ENCODE measurements around the gene GNAQ. TPM values are rescaled to one million over a fixed set of nuclear protein-coding genes. Genes with fewer than 3 reads are reported as not detected.

Gene GNAQ
- total and polyA plus RNA-seq, 2 of the 4 experiments (the other 2 are of a cell fraction): 23.1 to 50.7 TPM

GRCh38 chr9:77785341-77785740 is 246.3 kb downstream of the GNAQ start:
- no peaks in the 10 kb centered on the region for H3K9me3 ChIP-seq (ENCODE audit: control insufficient read depth, insufficient read depth, low read length)
- H2BK20ac ChIP-seq (ENCODE audit: low read depth, low read length): no peak overlapping the region
- H4K8ac ChIP-seq (ENCODE audit: low read depth in 2 of 2, low read length in 2 of 2): no peak overlapping the region
- H3K56ac ChIP-seq (ENCODE audit: extremely low read depth, insufficient read depth, low read length): no peak overlapping the region
- BruUV-seq (replicated peaks): no TSS peak
- DNase-seq (no peak), ATAC-seq (ENCODE audit: low read depth) (no peak)
- TF ChIP-seq RFX5 (IDR thresholded peaks at IDR 0.05; ENCODE audit: low read depth, low read length): no peak
- TF ChIP-seq CTCF (conservative IDR thresholded peaks at IDR 0.05; ENCODE audit: low read depth, low read length): no peak
- no peak for TF ChIP-seq SMC3 (IDR thresholded peaks at IDR 0.05; ENCODE audit: low read depth, low read length)
- no peak for TF ChIP-seq RAD21 (IDR thresholded peaks at IDR 0.05; ENCODE audit: low read length)
- no peaks in the 10 kb centered on the region for H4K20me1 ChIP-seq (ENCODE audit: insufficient read depth, low read length)
- H2AK5ac ChIP-seq (ENCODE audit: low read depth, low read length): no peak overlapping the region
- no peaks in the 10 kb centered on the region for H3K27me3 ChIP-seq (ENCODE audit: control insufficient read depth, insufficient read depth, low read length)
- no peak overlapping the region for H3K4me2 ChIP-seq (ENCODE audit: low read depth, low read length)
- peaks cover 3 to 4% of the 10 kb centered on the region in 2 experiments; a peak in 3 of 4 replicates for H3K79me1 ChIP-seq (ENCODE audit: low read depth in 1 of 2, low read length in 2 of 2)
- H3K14ac ChIP-seq (replicated peaks; ENCODE audit: low read depth, low read length): no peak overlapping the region
- no peak overlapping the region for H3K23ac ChIP-seq (ENCODE audit: low read depth, low read length)
- dilution Hi-C loops (cut with HindIII; ENCODE audit: low sequenced_read_pairs, unreplicated experiment): no loop called here
- H3K4ac ChIP-seq (ENCODE audit: low read depth, low read length): no peak overlapping the region
- no CpG with 5 or more reads among the region's 2 CpGs for WGBS, 2 experiments (ENCODE audit: extremely low coverage in 2 of 2, insufficient read length in 1 of 2)
- no peak overlapping the region for H3K27ac ChIP-seq (ENCODE audit: insufficient read depth, low read length)
- H2BK120ac ChIP-seq (ENCODE audit: low read depth, low read length): no peak overlapping the region
- no peak overlapping the region for H2AK9ac ChIP-seq (replicated peaks; ENCODE audit: low read depth, low read length, poor library complexity)
- 0 out of 2 replicates have a peak, but pooled peaks cover 1% of the 10 kb centered on the region for H3K4me1 ChIP-seq (ENCODE audit: control insufficient read depth, insufficient read depth, low read length)
- H3K9me1 ChIP-seq (ENCODE audit: insufficient read depth, low read length): 0 out of 2 replicates have a peak, but pooled peaks cover 5% of the 10 kb centered on the region
- no peak overlapping the region for H2BK15ac ChIP-seq (ENCODE audit: low read depth, low read length)
- no peak overlapping the region for H4K91ac ChIP-seq (ENCODE audit: insufficient read depth, low read depth, low read length)
- no peak overlapping the region for H4K5ac ChIP-seq (ENCODE audit: low read depth, low read length)
- no peak overlapping the region for H3K9ac ChIP-seq (ENCODE audit: low read depth, low read length)
- ChIA-PET POLR2A (ENCODE audit: unreplicated experiment) (no interaction called here), CTCF (no interaction called here)
- H2BK5ac ChIP-seq (ENCODE audit: low read depth, low read length, poor library complexity, severe bottlenecking): no peak overlapping the region
- no peak overlapping the region for H3K4me3 ChIP-seq (ENCODE audit: insufficient read depth, low read depth, low read length)
- no peak overlapping the region for H2AFZ ChIP-seq (replicated peaks; ENCODE audit: low read length, poor library complexity)
- intact Hi-C loops (cut with micrococcal nuclease): no loop called here
- H3K36me3 ChIP-seq (ENCODE audit: control insufficient read depth, insufficient read depth, low read length): 0 out of 2 replicates have a peak, but pooled peaks cover 3% of the 10 kb centered on the region
- H3K18ac ChIP-seq (ENCODE audit: low read depth, low read length): no peak overlapping the region
- in situ Hi-C loops (cut with MboI; ENCODE audit: low sequenced_read_pairs): no loop called here

Measured in IMR-90 (cell line).